Astrocyte (in vitro differentiated cells and primary cell): ENCODE results near the gene F2R. TPM values are rescaled to one million over a fixed set of nuclear protein-coding genes. Genes with fewer than 3 reads are reported as not detected.
"Not testable (repeated sequence)": the region's sequence is repeated elsewhere in the genome, so short reads cannot be mapped to it uniquely, and the experiment has no call there.

Experiments
- DNase-seq: peaks from one replicate; pipeline ENCODE4 v3.0.0-alpha.2; 2010; ENCODE audit warnings: low read depth
- FAIRE-seq: peaks from 2 replicates; lab custom pipeline; 2011; peaks lifted over from hg19 to GRCh38; lab: Jason Lieb, UNC
- H2AFZ ChIP-seq: 2 replicates; pipeline ENCODE4 v1.6.0; 2012; ENCODE audit warnings: low read depth, low read length, inconsistent platforms
- H3K27ac ChIP-seq: 2 replicates; pipeline ENCODE4 v1.5.1; 2011; ENCODE audit warnings: low read depth, low read length, inconsistent platforms
- H3K27me3 ChIP-seq: 2 replicates; pipeline ENCODE4 v1.6.0; 2011; ENCODE audit warnings: low read length, inconsistent platforms; ENCODE audit not compliant: insufficient read depth
- H3K36me3 ChIP-seq: 2 replicates; pipeline ENCODE4 v1.5.1; 2011; ENCODE audit warnings: low read length, inconsistent platforms; ENCODE audit not compliant: insufficient read depth
- H3K4me1 ChIP-seq: 2 replicates; pipeline ENCODE4 v1.5.1; 2011; ENCODE audit warnings: low read length, inconsistent platforms; ENCODE audit not compliant: insufficient read depth
- H3K4me2 ChIP-seq: 2 replicates; pipeline ENCODE4 v1.6.0; 2012; ENCODE audit warnings: low read length, inconsistent platforms
- H3K4me3 ChIP-seq: 2 replicates; pipeline ENCODE4 v1.5.1; 2011; ENCODE audit warnings: low read depth, mild to moderate bottlenecking, low read length, inconsistent platforms; ENCODE audit not compliant: insufficient read depth
- H3K79me2 ChIP-seq: 2 replicates; pipeline ENCODE4 v1.6.0; 2012; ENCODE audit warnings: mild to moderate bottlenecking, low read length, inconsistent platforms; ENCODE audit not compliant: insufficient read depth
- H3K9ac ChIP-seq: 2 replicates; pipeline ENCODE4 v1.6.0; 2012; ENCODE audit warnings: mild to moderate bottlenecking, low read length, inconsistent platforms
- H3K9me3 ChIP-seq: 2 replicates; pipeline ENCODE4 v1.5.1; 2012; ENCODE audit warnings: low read depth, mild to moderate bottlenecking, low read length, inconsistent platforms; ENCODE audit not compliant: insufficient read depth
- H4K20me1 ChIP-seq: 2 replicates; pipeline ENCODE4 v1.6.0; 2012; ENCODE audit warnings: low read length, inconsistent platforms; ENCODE audit not compliant: insufficient read depth
- H3K27ac Mint-ChIP-seq: one replicate; pipeline ENCODE4 v1.8.0; 2021; ENCODE audit warnings: mild to moderate bottlenecking, mixed read lengths; ENCODE audit not compliant: unreplicated experiment
- H3K27me3 Mint-ChIP-seq: one replicate; pipeline ENCODE4 v1.8.0; 2021; ENCODE audit warnings: low read depth, mixed read lengths; ENCODE audit not compliant: unreplicated experiment
- H3K36me3 Mint-ChIP-seq: one replicate; pipeline ENCODE4 v1.8.0; 2021; ENCODE audit warnings: low read depth, mixed read lengths; ENCODE audit not compliant: unreplicated experiment
- H3K4me1 Mint-ChIP-seq: one replicate; pipeline ENCODE4 v1.8.0; 2021; ENCODE audit warnings: low read depth, mixed read lengths; ENCODE audit not compliant: unreplicated experiment
- H3K4me3 Mint-ChIP-seq: one replicate; pipeline ENCODE4 v1.8.0; 2021; ENCODE audit warnings: mild to moderate bottlenecking, moderate library complexity, mixed read lengths; ENCODE audit not compliant: unreplicated experiment
- H3K9me3 Mint-ChIP-seq: one replicate; pipeline ENCODE4 v1.8.0; 2021; ENCODE audit warnings: mild to moderate bottlenecking, mixed read lengths; ENCODE audit not compliant: unreplicated experiment
- EZH2 ChIP-seq: IDR thresholded peaks from 2 replicates; pipeline ENCODE4 v1.6.1; 2012; ENCODE audit warnings: mild to moderate bottlenecking, low read length, inconsistent platforms; ENCODE audit not compliant: insufficient read depth
- total RNA-seq: library from RNA; stranded (reverse); gene quantifications from 2 replicates; pipeline ENCODE4 v1.2.1, GENCODE V29; 2021
- TF ChIP-seq, protein P1 (sequence below): IDR thresholded peaks from 2 replicates; pipeline ENCODE4 v1.5.1; 2011; ENCODE audit warnings: low read depth, mild to moderate bottlenecking, inconsistent platforms, low read length, moderate library complexity; ENCODE audit not compliant: insufficient read depth

The F2R gene
- total RNA-seq, 1 donor from 2014 or later: 285 TPM

DNA sequence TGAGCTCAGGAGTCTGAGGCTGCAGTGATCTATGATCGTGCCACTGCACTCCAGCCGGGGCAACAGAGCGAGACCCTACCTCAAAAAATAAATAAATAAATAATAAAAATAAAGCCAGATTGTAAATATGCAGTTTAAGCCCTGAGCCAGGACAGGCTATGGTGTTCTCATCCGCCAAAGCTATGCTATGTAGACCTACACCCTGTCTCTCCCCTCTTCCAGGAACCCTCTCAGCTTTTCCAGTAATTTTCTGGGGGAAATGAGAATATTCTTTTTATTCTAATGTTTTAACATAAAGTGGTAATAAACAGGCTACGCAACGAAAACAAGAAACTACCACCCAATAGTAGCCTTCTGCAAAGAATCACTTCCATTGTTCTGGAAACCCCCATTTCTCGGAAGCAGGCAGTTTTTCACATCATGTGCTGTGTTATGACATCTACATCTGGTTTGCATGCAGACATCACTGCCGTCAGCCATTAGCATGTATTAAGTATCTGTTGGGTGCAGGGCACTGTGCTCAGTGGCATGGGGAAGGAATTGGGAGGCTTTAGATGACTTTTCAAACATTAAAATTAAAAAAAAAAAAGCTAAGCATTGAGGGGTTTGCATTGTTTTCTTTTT lies 38.0 kb upstream of the F2R start:
- no peak overlapping the region for H3K4me3 Mint-ChIP-seq
- no peaks in the 10 kb centered on the region for H3K36me3 ChIP-seq
- FAIRE-seq: no peak

DNA sequence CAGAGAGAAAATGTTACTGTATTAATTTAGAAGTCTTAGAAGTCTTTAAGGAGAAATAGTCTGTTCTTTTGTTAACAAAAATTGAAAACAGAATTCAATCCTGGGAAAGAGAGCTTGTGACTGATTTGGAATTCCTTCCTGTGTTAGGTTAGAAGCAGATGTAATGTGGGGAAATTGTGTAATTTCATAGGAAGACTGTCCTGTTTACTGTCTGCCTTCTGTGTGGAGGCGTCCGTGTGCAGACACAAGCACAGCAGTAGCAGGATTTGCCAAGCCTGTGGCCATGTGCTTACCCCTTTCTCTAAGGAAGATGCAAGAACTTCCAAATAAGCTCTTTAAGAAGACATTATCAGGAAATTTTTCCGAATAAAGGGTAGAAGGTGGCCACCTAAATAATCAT lies 36.7 kb upstream of the F2R start:
- H3K27ac ChIP-seq: no peak overlapping the region
- FAIRE-seq: no peak

More for the DNA sequence above, 38.0 kb upstream of the F2R start:
- Histone ChIP-seq H3K27me3 (no peaks in the 10 kb centered on the region), H2AFZ (no peak overlapping the region), H3K9ac (no peak overlapping the region), H4K20me1 (no peaks in the 10 kb centered on the region), H3K9me3 (no peaks in the 10 kb centered on the region), H3K4me3 (no peak overlapping the region), H3K27ac (no peak overlapping the region), H3K79me2 (no peaks in the 10 kb centered on the region), H3K4me1 (no peaks in the 10 kb centered on the region), H3K4me2 (no peak overlapping the region)
- peaks cover 2% of the 10 kb centered on the region for H3K36me3 Mint-ChIP-seq
- no peaks in the 10 kb centered on the region for H3K9me3 Mint-ChIP-seq
- no peaks in the 10 kb centered on the region for H3K27me3 Mint-ChIP-seq
- H3K27ac Mint-ChIP-seq: no peak overlapping the region
- peaks cover 11% of the 10 kb centered on the region for H3K4me1 Mint-ChIP-seq
- TF ChIP-seq, protein P1, sequence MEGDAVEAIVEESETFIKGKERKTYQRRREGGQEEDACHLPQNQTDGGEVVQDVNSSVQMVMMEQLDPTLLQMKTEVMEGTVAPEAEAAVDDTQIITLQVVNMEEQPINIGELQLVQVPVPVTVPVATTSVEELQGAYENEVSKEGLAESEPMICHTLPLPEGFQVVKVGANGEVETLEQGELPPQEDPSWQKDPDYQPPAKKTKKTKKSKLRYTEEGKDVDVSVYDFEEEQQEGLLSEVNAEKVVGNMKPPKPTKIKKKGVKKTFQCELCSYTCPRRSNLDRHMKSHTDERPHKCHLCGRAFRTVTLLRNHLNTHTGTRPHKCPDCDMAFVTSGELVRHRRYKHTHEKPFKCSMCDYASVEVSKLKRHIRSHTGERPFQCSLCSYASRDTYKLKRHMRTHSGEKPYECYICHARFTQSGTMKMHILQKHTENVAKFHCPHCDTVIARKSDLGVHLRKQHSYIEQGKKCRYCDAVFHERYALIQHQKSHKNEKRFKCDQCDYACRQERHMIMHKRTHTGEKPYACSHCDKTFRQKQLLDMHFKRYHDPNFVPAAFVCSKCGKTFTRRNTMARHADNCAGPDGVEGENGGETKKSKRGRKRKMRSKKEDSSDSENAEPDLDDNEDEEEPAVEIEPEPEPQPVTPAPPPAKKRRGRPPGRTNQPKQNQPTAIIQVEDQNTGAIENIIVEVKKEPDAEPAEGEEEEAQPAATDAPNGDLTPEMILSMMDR: no peak
- TF ChIP-seq EZH2: no peak
- no peak for DNase-seq

GRCh38 chr5:76680826-76681225 lies 35.1 kb upstream of the F2R start:
- H3K79me2 ChIP-seq, H3K9me3 ChIP-seq, H3K4me3 Mint-ChIP-seq, H3K4me3 ChIP-seq, H3K4me2 ChIP-seq, H3K9ac ChIP-seq, DNase-seq, FAIRE-seq, H4K20me1 ChIP-seq, H2AFZ ChIP-seq, H3K4me1 ChIP-seq, H3K27ac Mint-ChIP-seq, H3K36me3 ChIP-seq, H3K9me3 Mint-ChIP-seq, H3K27ac ChIP-seq, H3K27me3 ChIP-seq, H3K27me3 Mint-ChIP-seq, H3K36me3 Mint-ChIP-seq: not testable (repeated sequence)
- H3K4me1 Mint-ChIP-seq: peaks cover 21% of the 10 kb centered on the region

More for the DNA sequence above, 36.7 kb upstream of the F2R start:
- no peak for DNase-seq
- H3K79me2 ChIP-seq: no peaks in the 10 kb centered on the region
- Mint-ChIP-seq H3K36me3 (peaks cover 2% of the 10 kb centered on the region), H3K9me3 (no peaks in the 10 kb centered on the region), H3K4me3 (no peak overlapping the region), H3K4me1 (peaks cover 11% of the 10 kb centered on the region), H3K27me3 (no peaks in the 10 kb centered on the region), H3K27ac (no peak overlapping the region)
- no peaks in the 10 kb centered on the region for H3K4me1 ChIP-seq
- H3K36me3 ChIP-seq: no peaks in the 10 kb centered on the region
- no peak overlapping the region for H3K4me3 ChIP-seq
- no peaks in the 10 kb centered on the region for H3K27me3 ChIP-seq
- no peaks in the 10 kb centered on the region for H4K20me1 ChIP-seq
- no peak overlapping the region for H3K9ac ChIP-seq
- no peak overlapping the region for H3K4me2 ChIP-seq
- no peak for TF ChIP-seq EZH2
- TF ChIP-seq, protein P1: no peak
- no peaks in the 10 kb centered on the region for H3K9me3 ChIP-seq
- no peak overlapping the region for H2AFZ ChIP-seq
